Immature natural killer cell (primary cell): Measurements from ENCODE around the gene OR51G1. TPM values are rescaled to one million over a fixed set of nuclear protein-coding genes. Genes with fewer than 3 reads are reported as not detected.
"Not testable (repeated sequence)": the region's sequence is repeated elsewhere in the genome, so short reads cannot be mapped to it uniquely, and the experiment has no call there.

Experiments
- DNase-seq, 3 donors: peaks; one replicate each; pipeline ENCODE4 v3.0.0; 2022; ENCODE audit warnings: mixed read lengths in 1 of 3
- H3K27ac Mint-ChIP-seq, 6 donors: one replicate each; pipeline ENCODE4 v1.8.0; 2020; ENCODE audit warnings: mixed read lengths in 6 of 6, mild to moderate bottlenecking in 5 of 6, inconsistent platforms in 4 of 6, moderate library complexity in 3 of 6
- H3K27me3 Mint-ChIP-seq, 3 donors: one replicate each; pipeline ENCODE4 v1.8.0; 2020 to 2021; ENCODE audit warnings: low read depth in 3 of 3, mild to moderate bottlenecking in 3 of 3, mixed read lengths in 3 of 3, moderate library complexity in 3 of 3, inconsistent platforms in 1 of 3
- H3K36me3 Mint-ChIP-seq, 3 donors: one replicate each; pipeline ENCODE4 v1.8.0; 2020; ENCODE audit warnings: mixed read lengths in 3 of 3, inconsistent platforms in 2 of 3, mild to moderate bottlenecking in 2 of 3
- H3K4me1 Mint-ChIP-seq, 2 donors: one replicate each; pipeline ENCODE4 v1.8.0; 2020; ENCODE audit warnings: inconsistent platforms in 2 of 2, mild to moderate bottlenecking in 2 of 2, mixed read lengths in 2 of 2, moderate library complexity in 1 of 2
- H3K4me3 Mint-ChIP-seq, 5 donors: one replicate each; pipeline ENCODE4 v1.8.0; 2020; ENCODE audit warnings: mild to moderate bottlenecking in 5 of 5, mixed read lengths in 5 of 5, inconsistent platforms in 3 of 5, moderate library complexity in 3 of 5
- H3K9me3 Mint-ChIP-seq, 6 donors: one replicate each; pipeline ENCODE4 v1.8.0; 2020; ENCODE audit warnings: mild to moderate bottlenecking in 6 of 6, mixed read lengths in 6 of 6, inconsistent platforms in 4 of 6, moderate library complexity in 3 of 6
- polyA plus RNA-seq, 3 donors: library from polyadenylated mRNA; unstranded; fragments of 300-500 nt; fragmentation: Illumina TruSeq; gene quantifications; one replicate each; pipeline ENCODE4 v1.2.3, GENCODE V29; 2021

OR51G1 gene, protein sequence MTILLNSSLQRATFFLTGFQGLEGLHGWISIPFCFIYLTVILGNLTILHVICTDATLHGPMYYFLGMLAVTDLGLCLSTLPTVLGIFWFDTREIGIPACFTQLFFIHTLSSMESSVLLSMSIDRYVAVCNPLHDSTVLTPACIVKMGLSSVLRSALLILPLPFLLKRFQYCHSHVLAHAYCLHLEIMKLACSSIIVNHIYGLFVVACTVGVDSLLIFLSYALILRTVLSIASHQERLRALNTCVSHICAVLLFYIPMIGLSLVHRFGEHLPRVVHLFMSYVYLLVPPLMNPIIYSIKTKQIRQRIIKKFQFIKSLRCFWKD
- not detected for polyA plus RNA-seq

DNA sequence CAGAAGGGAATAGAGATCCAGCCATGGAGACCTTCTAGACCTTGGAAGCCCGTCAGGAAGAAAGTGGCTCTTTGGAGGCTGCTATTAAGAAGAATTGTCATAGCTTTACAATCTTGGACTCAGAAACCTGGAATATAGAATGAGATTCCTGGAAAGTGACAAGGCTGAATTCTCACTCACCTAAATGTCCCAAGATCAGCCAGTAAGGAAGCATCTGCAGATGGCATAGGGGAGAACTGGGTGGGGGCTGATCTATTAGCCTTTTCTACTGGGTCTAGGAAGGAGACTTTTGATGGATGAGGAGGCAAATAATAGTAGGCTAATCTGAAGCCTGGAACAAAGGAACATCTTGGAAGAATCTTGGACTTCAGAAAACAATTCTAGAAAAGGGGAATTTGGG, at the start of gene OR51G1:
Gene OR51G1, minus strand, starts transcription at position 101 of the 400 bp plus-strand sequence. Its CDS starts 0 bp downstream, at position 101.
- H3K4me1 Mint-ChIP-seq, result no peaks in the 10 kb centered on the region
- H3K4me3 Mint-ChIP-seq, result no peak within 1 kb of the TSS
- H3K36me3 Mint-ChIP-seq, result no peaks in the 10 kb centered on the region
- peaks cover 2 to 7% (median 4%) of the 10 kb centered on the region in 6 donors for H3K9me3 Mint-ChIP-seq
- no peak for DNase-seq
- no peak within 1 kb of the TSS for H3K27ac Mint-ChIP-seq
- H3K27me3 Mint-ChIP-seq, result no peaks in the 10 kb centered on the region

DNA sequence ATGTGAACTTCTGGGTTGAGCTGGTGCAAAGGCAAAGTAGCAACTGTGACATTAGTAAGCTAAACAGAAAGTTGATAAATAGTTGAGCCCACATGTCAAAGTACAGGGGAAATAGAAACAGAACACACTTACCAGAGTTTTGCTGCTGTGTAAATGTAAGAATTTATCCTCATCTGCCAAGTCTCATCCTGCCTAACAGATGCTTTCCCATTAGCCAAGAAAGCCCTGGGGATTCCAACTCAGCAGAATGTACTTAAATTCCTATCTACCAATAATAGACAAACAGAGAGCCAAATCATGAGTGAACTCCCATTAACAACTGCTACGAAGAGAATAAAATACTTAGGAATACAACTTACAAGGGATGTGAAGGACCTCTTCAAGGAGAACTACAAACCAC, 38.7 kb upstream of the OR51G1 start:
- Mint-ChIP-seq H3K27ac (no peak overlapping the region), H3K9me3 (peaks cover 0 to 10% (median 5%) of the 10 kb centered on the region in 6 donors), H3K4me1 (no peaks in the 10 kb centered on the region), H3K4me3 (no peak overlapping the region), H3K36me3 (no peaks in the 10 kb centered on the region), H3K27me3 (peaks cover 0 to 3% (median 1%) of the 10 kb centered on the region in 3 donors)
- DNase-seq, result no peak

DNA sequence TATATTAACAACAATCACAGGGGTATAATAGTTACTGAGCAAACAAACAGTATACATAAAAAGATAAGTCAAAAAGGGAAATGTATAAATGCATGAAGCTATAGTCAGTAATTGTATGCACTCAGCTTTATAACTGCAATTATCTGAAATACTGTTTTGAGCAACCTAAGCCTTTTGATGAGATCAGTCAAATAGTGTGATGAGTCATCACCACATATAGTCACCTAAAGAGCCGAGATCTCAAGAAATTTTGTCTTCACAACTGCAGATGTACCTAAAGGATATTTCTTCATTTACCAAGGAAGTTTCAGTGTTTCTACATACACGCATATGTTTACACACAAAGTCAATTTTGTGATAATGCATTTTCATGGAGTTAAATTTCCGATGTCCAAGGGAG, 36.7 kb upstream of the OR51G1 start:
- Mint-ChIP-seq H3K27me3 (peaks cover 0 to 3% (median 0%) of the 10 kb centered on the region in 3 donors), H3K4me3 (no peak overlapping the region), H3K9me3 (peaks cover 0 to 7% (median 5%) of the 10 kb centered on the region in 6 donors), H3K4me1 (no peaks in the 10 kb centered on the region), H3K36me3 (no peaks in the 10 kb centered on the region), H3K27ac (no peak overlapping the region)
- no peak for DNase-seq

DNA sequence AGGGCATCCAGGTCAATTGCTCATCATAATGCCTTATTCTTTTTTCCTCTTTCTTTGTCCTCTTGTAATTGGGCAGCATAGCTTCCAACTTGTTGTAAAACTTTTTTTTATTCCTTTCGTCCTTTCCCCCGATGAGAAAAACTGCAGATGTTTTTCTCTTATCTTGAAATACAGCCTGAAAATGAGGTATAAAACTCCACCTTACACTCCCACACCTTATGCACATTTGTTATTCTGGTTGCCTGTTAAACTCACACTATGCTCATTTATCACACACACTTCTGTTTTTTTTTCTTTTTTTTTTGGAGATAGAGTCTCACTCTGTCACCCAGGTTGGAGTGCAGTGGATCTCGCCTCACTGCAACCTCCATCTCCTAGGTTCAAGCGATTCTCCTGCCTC, 33.3 kb upstream of the OR51G1 start:
- Mint-ChIP-seq H3K27ac (no peak overlapping the region), H3K4me3 (no peak overlapping the region)

DNA sequence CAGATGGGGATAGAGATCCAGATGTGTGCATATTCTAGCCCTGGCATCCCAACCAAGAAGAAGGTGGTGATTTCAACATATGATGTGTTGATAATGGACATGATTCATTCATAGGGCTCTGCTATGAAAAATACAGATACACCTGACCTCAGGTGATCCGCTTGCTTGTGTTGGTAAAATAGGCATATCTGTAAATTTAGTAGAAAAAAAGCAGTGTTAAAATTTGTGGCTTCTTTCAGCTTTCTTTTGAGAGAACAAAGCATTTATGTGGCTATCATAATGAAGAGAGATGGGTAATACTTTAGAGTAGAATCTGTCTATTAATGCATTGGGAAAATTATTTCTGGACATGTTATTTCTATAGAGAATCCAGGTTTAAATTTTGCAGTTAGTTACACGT, 31.5 kb upstream of the OR51G1 start, which contains the start of gene OR51A2:
Gene OR51A2, minus strand, starts transcription at position 101 of the 400 bp plus-strand sequence. Its CDS starts 0 bp downstream, at position 101.
- H3K9me3 Mint-ChIP-seq, H3K27ac Mint-ChIP-seq, H3K27me3 Mint-ChIP-seq, H3K4me3 Mint-ChIP-seq, DNase-seq, H3K4me1 Mint-ChIP-seq, H3K36me3 Mint-ChIP-seq: not testable (repeated sequence)

More for the DNA sequence above, 33.3 kb upstream of the OR51G1 start:
- no peaks in the 10 kb centered on the region for H3K4me1 Mint-ChIP-seq
- peaks cover 0 to 3% (median 2%) of the 10 kb centered on the region in 3 donors for H3K27me3 Mint-ChIP-seq
- H3K36me3 Mint-ChIP-seq, result no peaks in the 10 kb centered on the region
- no peak for DNase-seq
- peaks cover 0 to 5% (median 3%) of the 10 kb centered on the region in 6 donors for H3K9me3 Mint-ChIP-seq

DNA sequence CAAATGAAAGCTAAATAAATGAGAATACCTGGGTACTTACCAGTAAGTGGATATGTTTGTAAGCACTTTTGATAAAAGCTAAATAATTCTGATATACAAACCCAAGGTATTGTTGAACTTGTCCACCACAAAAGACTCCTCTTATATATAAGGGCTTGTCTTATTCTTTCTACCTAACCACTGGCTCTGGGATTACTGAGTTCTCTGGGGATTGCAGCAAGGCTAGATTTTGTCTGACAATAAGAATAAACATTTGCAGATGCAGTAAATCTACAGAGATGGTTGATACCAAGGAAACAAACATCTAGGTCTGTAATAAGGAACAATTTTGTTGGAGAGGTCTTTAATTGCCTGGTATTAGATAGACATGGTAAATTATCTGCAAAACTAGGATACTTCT, 23.4 kb upstream of the OR51G1 start, which contains the start of gene OR51A4:
Gene OR51A4, minus strand, starts transcription at position 101 of the 400 bp plus-strand sequence. CDS start 505 bp downstream, outside the sequence.
- Mint-ChIP-seq H3K4me1 (no peaks in the 10 kb centered on the region), H3K36me3 (no peaks in the 10 kb centered on the region), H3K4me3 (no peak within 1 kb of the TSS), H3K9me3 (peaks cover 0 to 2% (median 0%) of the 10 kb centered on the region in 6 donors), H3K27ac (no peak within 1 kb of the TSS), H3K27me3 (peaks cover 0 to 1% (median 0%) of the 10 kb centered on the region in 3 donors)
- no peak for DNase-seq

DNA sequence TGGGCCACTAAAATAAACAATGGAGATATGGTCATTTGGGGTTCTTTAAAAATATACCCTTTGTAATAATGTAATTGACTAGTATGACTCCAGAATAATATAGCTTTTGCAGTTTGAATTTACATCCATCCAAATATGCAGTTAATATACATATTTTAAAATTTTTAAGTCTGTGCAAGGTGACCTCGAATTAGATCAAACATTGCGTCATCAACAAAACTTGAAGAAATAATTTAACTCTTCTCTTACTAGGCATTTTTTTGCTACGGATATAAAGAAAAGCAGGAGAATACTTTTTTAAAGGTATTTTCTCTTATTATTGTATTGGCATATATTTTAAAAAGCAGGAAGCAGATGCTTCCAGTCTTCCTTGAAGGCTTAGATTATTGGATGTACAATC, 12.6 kb upstream of the OR51G1 start:
- Mint-ChIP-seq H3K27me3 (peaks cover 0 to 2% (median 0%) of the 10 kb centered on the region in 3 donors), H3K36me3 (no peaks in the 10 kb centered on the region), H3K4me3 (no peak overlapping the region), H3K9me3 (peaks cover 0 to 6% (median 0%) of the 10 kb centered on the region in 6 donors), H3K4me1 (no peaks in the 10 kb centered on the region), H3K27ac (no peak overlapping the region)
- no peak for DNase-seq

DNA sequence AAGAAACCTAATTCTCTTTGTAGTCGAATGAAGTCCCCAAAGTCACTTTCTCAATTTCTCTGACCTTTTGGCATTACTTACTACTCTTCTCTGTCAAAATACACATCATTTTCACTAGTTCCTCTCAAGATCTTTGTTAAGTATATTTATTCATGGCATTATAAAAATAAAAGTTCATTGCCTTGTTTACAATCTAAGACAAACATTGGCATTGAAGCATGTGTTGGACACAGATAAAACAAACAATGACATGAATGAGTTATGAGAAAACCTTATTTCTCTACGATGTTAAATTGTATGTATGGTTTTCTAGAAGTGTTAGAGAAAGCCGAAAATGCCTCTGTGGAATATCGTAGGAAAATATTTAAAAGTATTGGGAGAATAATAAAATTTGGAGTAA, 8.6 kb upstream of the OR51G1 start:
- Mint-ChIP-seq H3K4me1 (no peaks in the 10 kb centered on the region), H3K27ac (no peak overlapping the region), H3K36me3 (no peaks in the 10 kb centered on the region), H3K4me3 (no peak overlapping the region), H3K27me3 (peaks cover 0 to 2% (median 0%) of the 10 kb centered on the region in 3 donors), H3K9me3 (peaks cover 0 to 7% (median 0%) of the 10 kb centered on the region in 6 donors)
- DNase-seq, result no peak

DNA sequence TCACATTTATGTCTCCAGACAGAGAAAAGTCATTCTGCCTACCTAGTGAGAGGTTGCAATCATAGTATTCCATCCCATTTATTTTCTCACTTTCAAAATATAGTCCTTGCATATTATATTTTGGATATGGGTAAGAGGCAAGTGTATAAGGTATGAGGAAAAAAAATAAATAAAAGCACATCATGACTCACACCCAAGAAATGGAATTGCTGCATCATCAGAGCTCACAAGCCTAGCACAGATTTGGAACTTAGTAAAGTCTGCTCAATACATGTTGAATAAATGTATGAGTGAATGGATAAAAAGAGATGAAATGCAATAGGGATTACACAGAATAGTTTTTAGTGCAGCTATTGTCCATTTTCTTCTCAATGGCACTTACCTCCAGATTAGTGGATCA, 2.5 kb upstream of the OR51G1 start:
- Mint-ChIP-seq H3K9me3 (peaks cover 0 to 6% (median 3%) of the 10 kb centered on the region in 6 donors), H3K36me3 (no peaks in the 10 kb centered on the region), H3K4me3 (no peak overlapping the region), H3K4me1 (no peaks in the 10 kb centered on the region), H3K27ac (no peak overlapping the region), H3K27me3 (no peaks in the 10 kb centered on the region)
- no peak for DNase-seq

DNA sequence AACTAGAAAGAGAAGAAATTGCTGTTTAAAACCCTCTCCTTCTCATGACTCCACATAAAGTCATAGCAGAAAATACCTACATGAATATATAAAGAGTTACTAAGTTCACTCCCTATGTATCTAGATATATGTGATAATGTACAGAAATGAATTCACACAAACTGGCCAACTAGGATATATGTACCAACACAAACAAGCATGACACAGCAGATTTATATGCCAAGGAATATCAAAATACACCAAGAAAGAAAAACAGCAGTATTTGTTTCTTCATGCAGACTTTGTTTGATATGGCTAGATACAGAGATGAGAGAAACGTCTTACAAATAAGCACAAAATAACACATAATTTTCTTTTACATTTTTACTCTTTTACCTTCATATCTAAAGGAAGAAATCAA, 1.8 kb downstream of the OR51G1 start:
- Mint-ChIP-seq H3K4me1 (no peaks in the 10 kb centered on the region), H3K27me3 (no peaks in the 10 kb centered on the region), H3K9me3 (peaks cover 0 to 7% (median 4%) of the 10 kb centered on the region in 6 donors), H3K4me3 (no peak overlapping the region), H3K27ac (no peak overlapping the region), H3K36me3 (no peaks in the 10 kb centered on the region)
- no peak for DNase-seq

DNA sequence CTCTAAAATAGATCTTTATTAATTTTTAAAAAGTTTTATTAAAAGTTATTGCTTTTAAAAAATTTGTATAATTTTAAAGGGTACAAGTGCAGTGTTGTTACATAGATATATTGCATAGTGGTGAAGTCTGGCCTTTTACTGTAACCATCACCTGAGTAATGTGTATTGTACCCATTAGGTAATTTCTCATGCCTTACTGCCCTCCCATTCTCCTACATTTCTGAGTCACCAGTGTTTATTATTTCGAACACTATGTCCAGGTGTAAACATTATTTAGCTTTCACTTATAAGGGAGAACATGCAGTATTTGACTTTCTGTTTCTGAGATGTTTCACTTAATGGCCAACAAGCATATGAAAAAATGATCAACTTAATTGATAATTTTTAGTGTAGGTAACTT, 2.3 kb downstream of the OR51G1 start:
- no peak overlapping the region for H3K4me3 Mint-ChIP-seq
- H3K27ac Mint-ChIP-seq, result no peak overlapping the region
- no peaks in the 10 kb centered on the region for H3K4me1 Mint-ChIP-seq
- no peaks in the 10 kb centered on the region for H3K36me3 Mint-ChIP-seq
- DNase-seq, result no peak
- peaks cover 0 to 7% (median 4%) of the 10 kb centered on the region in 6 donors for H3K9me3 Mint-ChIP-seq
- no peaks in the 10 kb centered on the region for H3K27me3 Mint-ChIP-seq

DNA sequence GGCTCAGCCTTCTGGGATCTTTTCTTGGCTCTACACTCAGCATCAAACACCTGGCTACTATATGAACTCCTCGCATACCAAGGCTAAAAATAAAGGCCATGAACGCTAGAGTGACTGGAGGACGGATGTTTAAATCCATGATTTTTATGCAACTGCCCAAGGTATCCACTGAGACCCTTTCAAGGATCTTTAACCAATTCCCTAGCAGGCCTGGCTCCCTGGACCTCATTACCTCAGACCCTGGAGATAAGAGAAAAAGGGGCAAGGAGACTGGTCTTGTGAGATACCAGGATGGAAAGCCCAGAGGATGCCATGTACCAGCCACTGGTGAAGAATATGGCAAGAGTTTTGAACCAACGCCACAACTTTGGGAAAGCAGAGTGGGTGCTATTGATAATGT, 4.9 kb downstream of the OR51G1 start, which contains the start of gene OR51G2:
Gene OR51G2, minus strand, starts transcription at position 101 of the 400 bp plus-strand sequence. CDS start 3,687 bp downstream, outside the sequence.
- Mint-ChIP-seq H3K9me3 (peaks cover 1 to 11% (median 5%) of the 10 kb centered on the region in 6 donors), H3K4me3 (no peak within 1 kb of the TSS), H3K27me3 (peaks cover 0 to 3% (median 0%) of the 10 kb centered on the region in 3 donors), H3K36me3 (no peaks in the 10 kb centered on the region), H3K27ac (no peak within 1 kb of the TSS), H3K4me1 (no peaks in the 10 kb centered on the region)
- DNase-seq, result no peak

DNA sequence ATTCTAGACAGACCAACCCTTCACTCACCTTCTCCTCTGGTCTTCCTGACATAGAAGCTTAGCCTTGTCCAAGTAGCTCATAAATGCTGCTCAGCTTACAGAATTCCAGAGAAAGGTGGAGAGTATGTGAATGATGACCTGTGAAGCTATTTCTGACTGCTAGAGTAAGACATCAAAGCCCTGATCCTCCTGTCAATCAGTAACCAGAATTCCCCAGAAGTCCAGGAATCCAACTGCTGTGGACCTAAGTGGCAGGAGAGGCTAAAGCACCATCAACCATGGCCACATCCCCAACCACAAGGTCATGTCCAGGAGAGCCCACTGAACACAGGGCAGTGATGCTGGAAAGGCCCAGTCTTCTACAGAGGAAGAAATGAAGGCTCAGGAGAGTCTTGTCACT, 7.6 kb downstream of the OR51G1 start:
- Mint-ChIP-seq H3K4me1 (no peaks in the 10 kb centered on the region), H3K27me3 (peaks cover 0 to 3% (median 3%) of the 10 kb centered on the region in 3 donors), H3K9me3 (peaks cover 0 to 11% (median 3%) of the 10 kb centered on the region in 6 donors), H3K27ac (no peak overlapping the region), H3K4me3 (no peak overlapping the region), H3K36me3 (no peaks in the 10 kb centered on the region)
- no peak for DNase-seq

DNA sequence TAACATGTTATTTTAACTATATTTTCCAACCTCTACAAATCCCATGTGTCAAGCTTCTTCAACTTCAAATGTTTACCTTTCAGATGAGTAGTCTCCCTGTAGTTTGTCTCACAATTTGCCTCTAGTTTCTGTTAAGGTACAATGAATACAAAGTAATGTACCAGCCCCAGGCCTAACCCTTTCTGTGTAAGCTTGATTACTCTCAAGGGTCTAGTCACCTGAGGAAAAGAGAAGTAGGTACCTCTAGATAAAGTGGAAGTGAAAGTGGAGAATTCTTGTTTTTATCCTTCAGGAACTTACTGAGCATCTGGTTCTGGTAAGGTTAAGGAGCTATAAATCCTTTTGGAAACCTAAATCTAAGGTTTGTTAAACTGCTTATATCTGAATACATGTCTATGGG, 20.7 kb downstream of the OR51G1 start, which contains the start of gene OR51A7:
Gene OR51A7, plus strand, starts transcription at position 300 of the 400 bp plus-strand sequence. CDS start 3,587 bp downstream, outside the sequence.
- Mint-ChIP-seq H3K4me1 (no peaks in the 10 kb centered on the region), H3K4me3 (no peak within 1 kb of the TSS), H3K9me3 (peaks cover 0 to 4% (median 0%) of the 10 kb centered on the region in 6 donors), H3K27me3 (peaks cover 0 to 3% (median 2%) of the 10 kb centered on the region in 3 donors), H3K36me3 (no peaks in the 10 kb centered on the region), H3K27ac (no peak within 1 kb of the TSS)
- no peak for DNase-seq
